CD4-positive, alpha-beta T cell treated with Interferon gamma for 1 hour (primary cell): Measurements from ENCODE around the gene STMN1.

Experiments used
- DNase-seq: peaks from one replicate; pipeline ENCODE4 v3.0.0-alpha.2; 2020

The STMN1 gene

GRCh38 chr1:25890239-25891034 lies 15.8 kb downstream of the STMN1 start:
- DNase-seq, result no peak

- DNase-seq, result no peak
Measured at GRCh38 chr1:25889470-25889869, 16.7 kb downstream of the STMN1 start.

DNA sequence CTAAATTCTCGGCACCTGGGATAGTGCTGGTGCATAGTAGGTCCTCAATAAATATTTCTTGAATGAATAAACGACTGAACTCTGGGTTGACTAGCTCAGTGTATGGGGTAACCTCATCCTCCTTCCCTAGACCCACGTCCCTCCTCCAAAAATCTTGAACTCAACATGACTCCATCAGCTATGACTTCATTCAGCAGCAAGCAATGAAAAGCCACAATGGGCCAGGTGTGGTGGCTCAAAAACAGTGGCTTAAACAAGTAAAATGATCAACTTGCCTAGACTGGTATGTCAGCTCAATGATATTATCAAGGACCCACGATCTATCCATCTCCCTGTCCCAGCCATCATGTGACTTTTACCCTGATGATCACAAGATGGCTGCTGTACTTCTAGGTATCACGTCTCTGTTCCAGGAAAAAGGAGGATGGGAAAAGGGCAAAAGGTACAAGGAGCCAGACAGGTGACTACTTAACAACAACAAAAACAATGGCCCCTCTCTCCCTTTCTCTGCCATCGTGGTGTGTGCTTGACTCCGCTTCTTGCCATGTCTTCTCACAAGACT lies 17.7 kb downstream of the STMN1 start:
- no peak for DNase-seq

DNA sequence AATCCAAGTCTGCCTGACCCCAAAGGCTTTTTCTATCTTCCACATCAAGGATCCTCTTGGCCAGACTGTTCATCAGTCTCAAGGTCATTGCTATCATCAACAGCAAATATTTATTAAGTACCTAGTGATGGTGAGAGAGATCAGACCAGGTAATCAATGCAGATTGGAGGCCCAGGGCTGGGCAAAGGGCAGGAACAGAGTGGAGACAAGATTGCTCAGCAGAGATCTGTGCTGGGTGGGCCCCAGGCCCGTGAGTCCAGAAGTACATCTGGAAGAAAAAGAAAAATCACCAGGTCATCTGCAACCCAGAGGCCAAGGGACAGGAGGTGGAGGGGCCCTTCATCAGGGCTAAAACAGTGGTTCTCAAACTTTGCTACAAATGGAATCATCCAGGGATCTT lies 20.6 kb downstream of the STMN1 start:
- DNase-seq, result no peak

- no peak for DNase-seq
Measured at GRCh38 chr1:25881266-25881665, 25.0 kb downstream of the STMN1 start.

GRCh38 chr1:25880518-25880917 lies 25.7 kb downstream of the STMN1 start:
- no peak for DNase-seq

- no peak for DNase-seq
Measured at GRCh38 chr1:25879675-25880074, 26.5 kb downstream of the STMN1 start.

DNA sequence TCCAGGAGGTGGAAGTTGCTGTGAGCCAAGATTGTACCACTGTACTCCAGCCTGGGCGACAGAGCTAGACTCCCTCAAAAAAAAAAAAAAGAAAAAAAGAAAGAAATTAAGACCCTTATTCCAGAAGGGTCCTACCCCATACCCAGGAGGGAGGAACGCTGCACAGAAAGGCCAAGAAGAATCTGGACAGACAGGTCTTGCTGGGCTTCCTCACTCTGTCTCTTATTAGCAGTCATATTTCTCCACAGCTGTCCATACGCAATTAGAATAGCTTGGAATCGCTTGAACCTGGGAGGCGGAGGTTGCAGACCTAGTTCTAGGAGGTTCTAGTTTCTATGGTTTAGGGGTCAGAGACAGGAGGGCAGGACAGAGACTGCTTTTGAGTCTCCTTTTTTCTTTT lies 27.5 kb downstream of the STMN1 start:
- no peak for DNase-seq

- DNase-seq, result no peak
Measured at GRCh38 chr1:25877155-25877554, 29.1 kb downstream of the STMN1 start.

- no peak for DNase-seq
Measured at GRCh38 chr1:25876693-25877077, 29.5 kb downstream of the STMN1 start.

GRCh38 chr1:25875856-25876692 lies 30.1 kb downstream of the STMN1 start:
- peak; percentile 5 for DNase-seq

- peak; percentile 58 for DNase-seq
Measured at GRCh38 chr1:25875154-25875855, 30.9 kb downstream of the STMN1 start, which contains the start of gene PAQR7. Gene PAQR7, minus strand, starts transcription at chr1:25875708. Its CDS starts 11,869 bp downstream, at chr1:25863839.

GRCh38 chr1:25874635-25875153 lies 31.5 kb downstream of the STMN1 start:
- DNase-seq, result no peak

DNA sequence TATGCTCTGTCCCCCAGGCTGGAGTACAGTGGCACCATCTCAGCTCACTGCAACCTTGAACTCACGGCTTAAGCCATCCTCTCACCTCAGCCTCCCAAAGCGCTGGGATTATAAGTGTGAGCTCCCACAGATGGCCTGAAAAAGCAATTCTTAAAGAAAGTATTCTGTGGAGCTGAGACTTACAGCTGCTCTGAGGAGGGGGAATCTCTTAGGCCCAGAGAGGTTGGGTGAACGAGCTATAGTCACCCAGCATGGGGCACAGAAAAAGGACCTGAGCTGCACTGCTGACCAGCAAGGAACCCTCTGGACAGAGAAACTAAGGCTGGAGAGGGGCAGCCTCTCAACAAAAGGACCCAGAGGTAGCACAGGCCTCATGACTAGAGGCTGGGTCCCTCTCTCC lies 32.0 kb downstream of the STMN1 start:
- DNase-seq, result no peak

DNA sequence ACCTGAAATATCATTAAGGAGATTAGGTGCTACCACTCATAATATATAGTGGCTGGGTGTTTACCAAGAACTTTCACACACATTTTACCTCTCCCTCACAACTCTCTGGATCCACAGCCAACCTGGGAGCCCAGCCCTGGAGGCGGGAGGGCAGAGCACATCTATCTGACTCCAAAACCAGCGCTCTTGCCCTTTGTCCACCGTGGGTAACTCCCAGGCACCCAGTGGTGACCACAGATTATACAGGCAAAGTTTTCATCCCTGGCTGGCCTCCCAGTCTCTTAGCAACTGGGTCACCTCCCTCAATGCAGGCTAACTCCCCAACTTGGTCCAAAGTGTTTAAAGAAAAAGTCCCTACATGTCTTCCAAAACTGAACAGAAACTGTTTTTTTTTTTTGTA lies 33.1 kb downstream of the STMN1 start:
- no peak for DNase-seq

- DNase-seq, result no peak
Measured at GRCh38 chr1:25872713-25873112, 33.5 kb downstream of the STMN1 start.

GRCh38 chr1:25871704-25872494 lies 34.3 kb downstream of the STMN1 start:
- DNase-seq, result no peak

- DNase-seq, result no peak
Measured at GRCh38 chr1:25871086-25871703, 35.0 kb downstream of the STMN1 start.

GRCh38 chr1:25870614-25871013 lies 35.6 kb downstream of the STMN1 start:
- no peak for DNase-seq

DNA sequence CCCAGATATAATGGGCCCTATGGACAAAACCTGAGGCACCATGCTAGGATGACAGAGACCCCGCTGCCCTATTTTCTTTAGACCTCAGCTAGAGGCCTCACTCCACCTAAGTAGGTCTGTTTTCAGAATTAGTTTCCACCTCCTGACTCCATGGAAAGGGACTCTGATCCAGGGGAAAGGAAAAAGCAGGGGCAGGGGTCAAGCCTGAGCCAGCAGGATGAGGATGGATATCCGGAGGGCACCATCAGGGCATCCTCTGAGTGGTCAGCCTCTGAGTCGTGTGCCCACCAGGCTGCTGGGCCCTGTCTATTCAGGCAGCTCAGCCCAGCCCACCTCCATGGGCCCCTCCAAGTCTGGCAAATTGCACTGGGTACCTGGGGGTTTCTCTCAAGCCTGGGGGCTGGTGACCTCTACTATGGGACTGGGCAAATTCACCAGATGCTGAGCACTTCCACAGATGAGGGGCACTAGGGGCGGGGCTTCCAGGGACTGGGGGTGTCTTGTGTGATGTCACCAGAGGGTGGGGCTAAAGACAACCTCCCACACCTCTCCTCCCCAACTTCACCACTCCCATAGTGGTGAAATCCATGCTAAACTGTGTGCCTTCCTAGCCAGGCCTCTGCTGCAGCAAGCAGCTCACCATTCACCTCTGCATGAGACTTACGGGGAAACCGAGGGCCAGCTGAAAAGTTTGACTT lies 36.2 kb downstream of the STMN1 start:
- DNase-seq, result no peak
